Skeletal muscle cell (primary cell): ENCODE measurements around the gene BCAS4.

Experiments
- DNase-seq: peaks from one replicate; pipeline ENCODE4 v3.0.0-alpha.2; 2010; ENCODE audit warnings: low read depth
- H3K4me3 ChIP-seq: 2 replicates; pipeline ENCODE4 v1.5.1; 2011; ENCODE audit warnings: low read depth, mild to moderate bottlenecking, control low read depth, low read length, moderate library complexity

Gene BCAS4

DNA sequence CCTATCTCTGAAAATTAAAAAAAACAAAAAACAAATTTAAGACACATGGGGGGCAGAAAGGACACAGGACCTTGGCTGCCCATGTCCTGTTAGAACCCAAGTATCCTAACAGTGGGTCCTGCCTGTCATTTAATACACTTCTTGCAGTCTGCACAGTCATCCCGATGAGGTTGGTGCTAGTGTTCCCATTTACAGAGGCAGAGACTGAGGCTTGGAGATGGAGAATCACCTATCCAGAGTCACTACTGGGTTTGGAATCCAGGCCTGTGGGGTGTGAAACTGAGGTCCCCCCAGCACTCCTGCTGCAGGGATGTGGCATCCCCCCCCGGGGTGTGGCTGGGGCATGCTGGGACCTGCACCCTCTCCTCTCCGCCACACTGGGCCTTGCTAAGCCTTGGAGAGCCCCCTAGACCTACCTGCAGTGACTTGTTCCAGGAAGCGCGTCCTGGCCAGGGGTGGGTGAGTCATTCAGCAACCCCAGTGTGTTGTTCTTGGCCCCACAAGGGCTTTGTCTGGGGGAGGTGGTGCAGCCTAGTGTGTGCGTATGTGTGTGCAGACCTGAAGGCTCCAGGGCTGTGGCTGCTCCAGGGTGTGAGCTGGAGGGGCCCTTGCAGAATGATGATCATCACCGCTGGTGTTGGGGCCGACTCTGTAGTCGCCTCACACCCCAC is 49.7 kb downstream of the BCAS4 start:
- H3K4me3 ChIP-seq = no peak overlapping the region
- peak; percentile 67 for DNase-seq

DNA sequence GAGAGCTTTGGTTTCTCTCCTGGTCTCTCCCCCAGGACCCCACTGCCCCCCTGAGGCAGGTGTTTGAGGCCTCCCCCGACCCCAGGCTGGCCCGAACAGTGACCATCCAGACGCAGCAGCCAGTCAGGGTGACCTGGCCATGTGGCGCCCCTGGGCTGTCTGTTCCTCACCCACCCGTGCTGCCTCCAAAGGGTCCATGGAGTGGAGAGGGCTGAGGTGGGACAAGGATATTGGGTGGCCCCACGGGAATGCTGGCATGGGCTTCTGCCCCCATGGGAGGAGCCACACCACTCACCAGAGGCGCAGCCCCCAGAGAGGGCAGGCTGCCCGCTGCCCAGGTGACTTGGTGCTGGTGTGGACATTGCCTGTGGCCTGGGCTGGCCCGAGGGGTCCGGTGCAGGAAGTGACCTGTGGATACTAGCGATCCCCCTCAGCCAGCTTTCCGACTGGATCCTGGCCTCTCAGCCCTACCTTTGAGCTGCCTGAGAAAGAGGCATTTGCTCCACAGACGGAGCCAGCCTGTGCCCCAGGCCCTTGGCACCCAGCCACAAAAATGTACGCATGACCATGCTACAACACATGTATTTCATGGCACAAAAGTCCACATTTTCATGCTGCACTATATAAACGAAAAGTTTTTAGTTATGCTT is 50.8 kb downstream of the BCAS4 start:
- no peak overlapping the region for H3K4me3 ChIP-seq
- DNase-seq = no peak

DNA sequence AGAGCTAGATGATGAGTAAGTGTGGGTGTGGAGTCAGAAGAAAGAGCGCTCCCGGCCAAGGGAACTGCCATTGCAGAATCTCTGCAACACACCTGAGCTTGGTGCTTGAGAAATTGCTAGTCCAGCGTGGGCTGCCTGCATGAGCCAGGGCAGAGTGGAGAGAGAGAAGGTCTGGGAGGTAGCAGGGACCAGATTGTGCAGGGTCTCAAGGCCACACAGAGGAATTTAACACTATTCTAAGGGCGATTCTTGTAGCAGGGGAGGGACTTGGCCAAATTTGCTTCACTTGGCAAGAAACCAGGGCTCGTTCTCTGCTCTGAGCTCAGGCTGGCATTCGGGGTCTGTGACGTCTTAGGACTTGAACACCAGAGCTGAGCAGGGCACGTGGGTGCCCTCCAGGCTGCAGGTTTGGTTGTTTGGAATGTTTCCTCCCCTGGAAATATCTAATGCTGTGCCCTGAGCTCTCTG is 53.5 kb downstream of the BCAS4 start:
- no peak for DNase-seq
- H3K4me3 ChIP-seq = no peak overlapping the region

DNA sequence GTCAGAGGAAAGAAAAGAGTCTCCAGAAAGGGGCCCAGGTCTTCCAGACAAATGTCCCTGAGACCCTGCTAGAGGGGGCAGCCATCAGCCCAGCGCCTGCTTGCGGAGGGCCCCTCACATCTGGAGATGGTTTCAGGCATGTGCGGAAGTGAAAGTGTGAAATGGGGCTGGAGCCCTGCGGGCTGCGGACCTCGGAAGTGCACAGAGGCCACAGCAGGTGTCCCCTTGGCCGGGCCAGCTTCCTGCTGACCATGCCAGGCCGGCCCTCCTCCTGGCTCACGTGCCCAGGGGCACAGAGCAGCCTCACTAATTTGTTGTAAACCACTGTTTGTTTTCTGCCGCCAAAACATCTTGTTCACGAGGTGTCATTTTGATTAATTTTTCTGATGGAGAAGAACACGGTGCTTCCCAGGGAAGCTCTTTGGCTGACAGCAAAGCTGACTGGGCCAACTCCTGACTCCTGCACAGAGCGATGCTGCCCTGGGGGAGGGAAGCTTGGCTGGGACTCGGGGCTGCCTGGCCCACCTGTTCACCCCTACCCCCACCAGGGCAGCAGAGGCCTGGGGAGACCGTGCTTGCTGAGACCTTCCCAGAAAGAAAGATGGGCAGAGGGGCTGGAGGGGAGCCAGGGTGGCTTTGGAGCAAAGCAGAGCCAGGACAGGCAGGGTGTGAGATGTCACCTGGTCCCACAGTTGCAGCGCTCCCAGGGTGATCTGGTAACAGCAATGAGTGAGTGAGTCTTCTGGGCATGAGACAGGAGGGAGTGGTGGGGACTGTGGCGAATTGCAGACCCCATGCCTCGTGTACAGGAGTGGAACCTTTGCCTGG is 54.2 kb downstream of the BCAS4 start:
- DNase-seq = no peak
- no peak overlapping the region for H3K4me3 ChIP-seq

DNA sequence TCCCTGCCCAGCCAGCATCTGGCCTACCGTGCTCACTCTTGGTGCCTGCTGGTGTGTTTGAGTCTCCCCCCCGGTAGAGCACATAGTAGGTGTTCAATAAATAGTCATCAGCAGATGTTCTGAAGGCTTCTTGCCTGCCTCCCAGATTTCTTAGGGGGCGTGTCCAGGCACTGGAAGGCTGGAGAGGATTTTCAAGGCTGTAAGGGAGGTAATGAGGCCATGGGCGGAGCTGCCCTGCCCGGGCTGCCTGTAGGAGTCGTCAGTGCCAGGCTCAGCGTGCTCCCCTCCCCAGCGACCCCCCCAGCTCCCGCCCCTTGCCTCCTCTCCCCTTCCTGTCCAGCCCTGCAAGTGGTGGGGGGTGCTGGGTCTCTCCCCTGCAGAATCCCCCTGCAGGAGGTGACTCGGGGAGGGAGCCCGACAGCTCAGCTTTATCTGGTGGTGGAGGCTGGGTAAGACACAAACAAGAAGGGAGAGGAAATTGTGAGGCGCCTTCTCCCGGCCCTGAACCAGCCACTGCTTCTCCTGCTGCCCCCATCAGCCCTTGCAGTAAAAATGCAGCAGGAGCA is 55.9 kb downstream of the BCAS4 start:
- DNase-seq = no peak
- no peak overlapping the region for H3K4me3 ChIP-seq

DNA sequence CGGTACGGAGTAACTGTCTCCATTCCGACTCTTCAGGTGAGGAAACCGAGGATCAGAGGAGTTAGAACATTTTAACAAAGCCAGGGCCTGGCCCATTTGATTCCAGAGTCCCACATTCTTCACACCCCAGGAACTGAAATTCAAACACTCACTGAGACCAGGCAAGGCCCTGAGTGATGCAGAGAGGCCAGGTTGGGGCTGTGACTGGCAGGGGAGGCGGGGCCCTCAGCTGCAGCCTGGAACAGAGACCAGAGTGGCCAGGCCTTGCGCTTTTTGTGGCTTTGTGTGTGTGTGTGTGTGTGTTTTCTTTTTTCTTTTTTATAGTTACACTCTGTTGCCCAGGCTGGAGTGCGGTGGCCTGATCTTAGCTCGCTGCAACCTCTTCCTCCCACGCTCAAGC is 57.2 kb downstream of the BCAS4 start:
- H3K4me3 ChIP-seq = no peak overlapping the region
- DNase-seq = no peak

GRCh38 chr20:50854506-50855249 is 59.8 kb downstream of the BCAS4 start:
- no peak for DNase-seq
- no peak overlapping the region for H3K4me3 ChIP-seq

GRCh38 chr20:50855498-50856474 is 60.9 kb downstream of the BCAS4 start:
- no peak for DNase-seq
- H3K4me3 ChIP-seq = no peak overlapping the region

GRCh38 chr20:50856475-50857041 is 61.7 kb downstream of the BCAS4 start:
- no peak overlapping the region for H3K4me3 ChIP-seq
- DNase-seq = no peak

- DNase-seq = no peak
- no peak overlapping the region for H3K4me3 ChIP-seq
Measured at GRCh38 chr20:50857348-50857747, 62.5 kb downstream of the BCAS4 start.

DNA sequence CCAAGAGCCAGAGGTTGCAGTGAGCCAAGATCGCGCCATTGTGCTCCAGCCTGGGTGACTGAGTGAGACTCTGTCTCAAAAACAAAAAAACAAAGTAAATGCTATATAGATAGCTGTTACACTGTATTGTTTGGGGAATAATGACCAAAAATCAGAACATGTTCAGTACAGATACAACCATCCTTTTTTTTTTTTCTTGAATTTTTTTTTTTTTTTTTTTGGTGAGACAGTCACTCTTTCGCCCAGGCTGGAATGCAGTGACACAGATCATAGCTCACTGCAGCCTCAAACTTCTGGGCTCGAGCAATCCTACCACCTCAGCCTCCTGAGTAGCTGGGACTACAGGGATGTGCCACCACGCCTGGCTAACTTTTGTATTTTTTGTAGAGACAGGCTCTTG is 63.7 kb downstream of the BCAS4 start:
- H3K4me3 ChIP-seq = no peak overlapping the region
- DNase-seq = no peak

DNA sequence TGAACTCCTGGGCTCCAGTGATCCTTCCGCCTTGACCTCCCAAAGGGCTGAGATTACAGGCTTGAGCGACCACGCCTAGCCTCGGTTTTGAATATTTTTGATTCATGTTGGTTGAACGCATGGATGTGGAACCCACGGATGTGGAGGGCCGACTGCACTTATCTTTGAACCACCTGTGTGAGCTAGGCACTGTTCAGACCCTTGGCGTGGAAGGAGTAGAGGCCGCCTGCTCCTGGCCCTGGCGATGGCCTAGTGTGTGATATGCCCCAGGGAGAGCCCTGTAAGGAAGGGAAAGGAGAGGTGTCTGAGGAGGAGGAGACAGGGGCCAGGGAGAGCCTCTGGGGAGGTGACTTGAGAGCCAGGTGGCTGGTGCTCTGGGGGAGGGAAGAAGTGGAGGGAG is 64.3 kb downstream of the BCAS4 start:
- H3K4me3 ChIP-seq = no peak overlapping the region
- DNase-seq = no peak

GRCh38 chr20:50861012-50861411 is 66.2 kb downstream of the BCAS4 start:
- no peak overlapping the region for H3K4me3 ChIP-seq
- no peak for DNase-seq

GRCh38 chr20:50862546-50862945 is 67.7 kb downstream of the BCAS4 start:
- DNase-seq = no peak
- H3K4me3 ChIP-seq = no peak overlapping the region

DNA sequence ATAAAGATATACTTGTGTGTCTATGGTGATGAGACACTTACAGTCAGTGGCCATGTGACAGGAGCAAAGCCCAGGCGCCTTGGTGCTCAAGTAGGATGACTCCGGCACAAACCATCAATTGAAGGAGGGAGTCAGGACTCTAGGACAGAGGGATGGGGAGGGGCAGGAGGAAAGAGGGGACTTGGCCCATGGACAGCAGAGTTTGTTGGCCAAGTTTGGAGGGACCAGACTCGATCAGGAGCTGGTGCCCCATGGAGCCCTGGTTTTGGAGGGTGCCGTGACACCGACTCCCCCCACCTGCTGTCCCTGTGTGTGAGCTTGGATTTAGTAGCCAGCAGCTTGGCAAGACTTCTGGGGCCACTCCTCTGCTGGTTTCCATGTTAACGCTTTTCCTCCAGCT is 70.3 kb downstream of the BCAS4 start:
- no peak overlapping the region for H3K4me3 ChIP-seq
- no peak for DNase-seq

DNA sequence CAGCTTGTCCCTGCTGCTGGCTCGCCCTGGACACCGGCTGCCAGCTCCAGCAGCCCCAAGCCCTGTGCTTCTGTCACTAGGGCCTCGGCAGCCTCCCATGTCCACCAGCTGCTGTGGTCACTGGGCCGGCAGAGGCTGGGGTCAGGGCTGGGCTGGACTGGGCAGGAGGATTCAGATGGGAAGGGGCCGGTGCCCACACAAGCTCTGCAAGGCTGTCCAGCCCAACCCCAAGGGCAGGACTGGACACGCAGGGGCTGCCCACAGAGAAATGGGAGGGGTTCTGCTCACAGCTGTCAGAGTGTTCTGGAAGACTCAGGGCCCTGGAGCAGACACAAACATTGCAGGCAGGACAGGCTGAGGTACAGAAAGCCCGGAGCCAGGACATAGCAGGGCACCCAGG is 70.7 kb downstream of the BCAS4 start:
- H3K4me3 ChIP-seq = no peak overlapping the region
- DNase-seq = no peak

DNA sequence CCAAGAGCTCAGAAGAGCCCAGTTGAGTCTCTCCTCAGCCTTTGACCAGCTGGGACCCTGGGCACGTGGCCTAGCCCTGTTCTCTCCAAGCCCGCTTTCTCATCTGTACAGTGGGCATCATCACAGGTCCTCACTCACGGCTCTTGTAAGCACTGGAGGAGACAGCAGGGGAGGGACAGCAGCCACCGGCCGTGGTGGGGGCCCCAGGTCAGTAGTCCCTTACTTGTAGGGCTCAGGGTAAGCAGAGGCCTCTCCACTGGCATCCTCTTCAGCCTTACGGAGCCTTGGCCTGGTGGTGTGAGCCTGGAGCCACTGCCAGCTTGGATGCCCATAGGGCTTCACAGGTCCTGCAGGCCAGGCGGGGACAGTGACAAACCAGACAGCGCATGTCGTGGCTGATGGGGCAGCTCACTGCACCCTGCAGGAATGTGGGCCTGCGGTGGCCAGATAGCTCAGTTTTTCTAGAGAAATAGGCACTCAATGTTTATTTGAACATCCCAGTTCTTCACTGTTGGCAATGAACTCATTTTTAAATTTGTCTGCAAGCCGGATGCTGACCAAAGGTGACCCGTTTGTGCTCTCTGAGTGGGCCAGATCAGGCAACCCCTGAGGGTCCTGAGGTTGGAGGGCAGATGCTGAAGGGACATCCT is 71.3 kb downstream of the BCAS4 start:
- DNase-seq = no peak
- no peak overlapping the region for H3K4me3 ChIP-seq

DNA sequence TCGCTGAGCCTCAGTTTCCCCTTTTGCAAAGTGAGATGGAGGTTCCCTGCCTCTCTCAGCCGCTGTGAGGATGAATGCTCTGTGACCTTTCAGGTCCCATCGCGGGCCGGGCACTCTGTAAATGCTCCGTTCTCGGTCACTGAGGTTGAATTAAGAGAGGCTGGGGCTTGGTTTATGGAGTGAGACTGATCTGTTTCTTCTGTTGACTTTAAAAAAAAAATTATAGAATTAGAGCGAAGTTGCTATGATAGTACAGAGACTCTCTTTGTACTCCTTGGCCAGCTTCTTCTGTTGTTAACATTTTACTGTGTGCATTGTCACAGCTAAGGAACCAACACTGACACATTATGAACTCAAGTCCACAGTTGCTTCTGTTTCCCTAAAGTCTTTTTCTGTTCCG is 72.0 kb downstream of the BCAS4 start:
- no peak for DNase-seq
- no peak overlapping the region for H3K4me3 ChIP-seq
